ENCODE results near the gene SLC13A2. TPM values are rescaled to one million over a fixed set of nuclear protein-coding genes. Genes with fewer than 3 reads are reported as not detected.

The SLC13A2 gene
- total RNA-seq, 2 donors from 2014 or later, result not detected

- no peaks in the 10 kb centered on the region for H3K9me3 Mint-ChIP-seq
- H3K4me1 Mint-ChIP-seq, result peaks cover 52% of the 10 kb centered on the region
- Histone ChIP-seq H3K27me3 (ENCODE audit: control insufficient read depth, insufficient read depth, low read length, poor library complexity, severe bottlenecking) (peaks cover 36% of the 10 kb centered on the region), H3K27ac (ENCODE audit: low read depth, low read length) (no peak overlapping the region), H3K36me3 (ENCODE audit: control insufficient read depth, insufficient read depth, low read length) (no peaks in the 10 kb centered on the region), H3K9me3 (ENCODE audit: control insufficient read depth, low read length) (no peaks in the 10 kb centered on the region), H3K4me3 (ENCODE audit: low read length) (no peak overlapping the region), H3K4me1 (ENCODE audit: control insufficient read depth, insufficient read depth, low read length) (peaks cover 29% of the 10 kb centered on the region), H3K9ac (ENCODE audit: extremely low read depth, low read length, poor library complexity, severe bottlenecking) (no peak overlapping the region)
- H3K36me3 Mint-ChIP-seq (ENCODE audit: low read depth), result no peaks in the 10 kb centered on the region
- TF ChIP-seq, protein P1, sequence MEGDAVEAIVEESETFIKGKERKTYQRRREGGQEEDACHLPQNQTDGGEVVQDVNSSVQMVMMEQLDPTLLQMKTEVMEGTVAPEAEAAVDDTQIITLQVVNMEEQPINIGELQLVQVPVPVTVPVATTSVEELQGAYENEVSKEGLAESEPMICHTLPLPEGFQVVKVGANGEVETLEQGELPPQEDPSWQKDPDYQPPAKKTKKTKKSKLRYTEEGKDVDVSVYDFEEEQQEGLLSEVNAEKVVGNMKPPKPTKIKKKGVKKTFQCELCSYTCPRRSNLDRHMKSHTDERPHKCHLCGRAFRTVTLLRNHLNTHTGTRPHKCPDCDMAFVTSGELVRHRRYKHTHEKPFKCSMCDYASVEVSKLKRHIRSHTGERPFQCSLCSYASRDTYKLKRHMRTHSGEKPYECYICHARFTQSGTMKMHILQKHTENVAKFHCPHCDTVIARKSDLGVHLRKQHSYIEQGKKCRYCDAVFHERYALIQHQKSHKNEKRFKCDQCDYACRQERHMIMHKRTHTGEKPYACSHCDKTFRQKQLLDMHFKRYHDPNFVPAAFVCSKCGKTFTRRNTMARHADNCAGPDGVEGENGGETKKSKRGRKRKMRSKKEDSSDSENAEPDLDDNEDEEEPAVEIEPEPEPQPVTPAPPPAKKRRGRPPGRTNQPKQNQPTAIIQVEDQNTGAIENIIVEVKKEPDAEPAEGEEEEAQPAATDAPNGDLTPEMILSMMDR (conservative IDR thresholded peaks at IDR 0.05), result no peak
- peaks cover 46% of the 10 kb centered on the region for H3K27me3 Mint-ChIP-seq (ENCODE audit: insufficient read depth)
- H3K4me3 Mint-ChIP-seq, result no peak overlapping the region
- no peak for DNase-seq
- 89 to 100% methylated on average over 1 to 3 of the region's 3 CpGs for WGBS, 2 experiments (ENCODE audit: insufficient coverage in 1 of 2, insufficient read length in 1 of 2)
- H3K27ac Mint-ChIP-seq, result no peak overlapping the region
Observed at GRCh38 chr17:28470914-28471366, 2.5 kb upstream of the SLC13A2 start.

GRCh38 chr17:28471531-28472342, 1.7 kb upstream of the SLC13A2 start:
- H3K27me3 Mint-ChIP-seq (ENCODE audit: insufficient read depth), result peaks cover 41% of the 10 kb centered on the region
- no peaks in the 10 kb centered on the region for H3K36me3 ChIP-seq (ENCODE audit: control insufficient read depth, insufficient read depth, low read length)
- peaks cover 22% of the 10 kb centered on the region for H3K4me1 ChIP-seq (ENCODE audit: control insufficient read depth, insufficient read depth, low read length)
- H3K27ac Mint-ChIP-seq, result no peak overlapping the region
- no peak overlapping the region for H3K9ac ChIP-seq (ENCODE audit: extremely low read depth, low read length, poor library complexity, severe bottlenecking)
- TF ChIP-seq, protein P1 (conservative IDR thresholded peaks at IDR 0.05), result no peak
- no peak overlapping the region for H3K4me3 Mint-ChIP-seq
- no peaks in the 10 kb centered on the region for H3K36me3 Mint-ChIP-seq (ENCODE audit: low read depth)
- 88 to 89% methylated on average over 8 to 15 of the region's 15 CpGs for whole genome bisulfite sequencing, 2 experiments (ENCODE audit: insufficient coverage in 1 of 2, insufficient read length in 1 of 2)
- H3K4me1 Mint-ChIP-seq, result peaks cover 52% of the 10 kb centered on the region
- no peaks in the 10 kb centered on the region for H3K9me3 ChIP-seq (ENCODE audit: control insufficient read depth, low read length)
- H3K27me3 ChIP-seq (ENCODE audit: control insufficient read depth, insufficient read depth, low read length, poor library complexity, severe bottlenecking), result peaks cover 33% of the 10 kb centered on the region
- H3K27ac ChIP-seq (ENCODE audit: low read depth, low read length), result no peak overlapping the region
- no peaks in the 10 kb centered on the region for H3K9me3 Mint-ChIP-seq
- H3K4me3 ChIP-seq (ENCODE audit: low read length), result no peak overlapping the region
- peak; percentile 43 for DNase-seq

- Histone ChIP-seq H3K36me3 (ENCODE audit: control insufficient read depth, insufficient read depth, low read length) (no peaks in the 10 kb centered on the region), H3K27me3 (ENCODE audit: control insufficient read depth, insufficient read depth, low read length, poor library complexity, severe bottlenecking) (peaks cover 28% of the 10 kb centered on the region), H3K4me3 (ENCODE audit: low read length) (no peak overlapping the region), H3K9ac (ENCODE audit: extremely low read depth, low read length, poor library complexity, severe bottlenecking) (no peak overlapping the region), H3K4me1 (ENCODE audit: control insufficient read depth, insufficient read depth, low read length) (peaks cover 22% of the 10 kb centered on the region), H3K27ac (ENCODE audit: low read depth, low read length) (no peak overlapping the region), H3K9me3 (ENCODE audit: control insufficient read depth, low read length) (no peaks in the 10 kb centered on the region)
- TF ChIP-seq, protein P1 (conservative IDR thresholded peaks at IDR 0.05), result no peak
- H3K4me3 Mint-ChIP-seq, result no peak overlapping the region
- no peak overlapping the region for H3K27ac Mint-ChIP-seq
- WGBS, 2 experiments (ENCODE audit: insufficient coverage in 1 of 2, insufficient read length in 1 of 2), result 87 to 96% methylated on average over 3 to 6 of the region's 7 CpGs
- H3K27me3 Mint-ChIP-seq (ENCODE audit: insufficient read depth), result peaks cover 32% of the 10 kb centered on the region
- H3K9me3 Mint-ChIP-seq, result no peaks in the 10 kb centered on the region
- no peak for DNase-seq
- H3K36me3 Mint-ChIP-seq (ENCODE audit: low read depth), result no peaks in the 10 kb centered on the region
- peaks cover 42% of the 10 kb centered on the region for H3K4me1 Mint-ChIP-seq
Observed at GRCh38 chr17:28472871-28473497, 460 bp upstream of the SLC13A2 start.

All from endodermal cell (in vitro differentiated cells).